Stomach (tissue), 4 donors: Measurements from ENCODE around the gene PCSK2.

Source experiments
- POLR2A ChIP-seq, 4 donors: fragments of 450-650 bp; IDR thresholded peaks; one replicate each; pipeline ENCODE4 v1.6.1; 2016; ENCODE audit warnings: antibody characterized with exemption in 4 of 4, control low read depth in 2 of 4, mild to moderate bottlenecking in 1 of 4, moderate library complexity in 1 of 4
- POLR2AphosphoS5 ChIP-seq, 3 donors: sonication (generic); formaldehyde crosslinking; IDR thresholded peaks; one replicate each; pipeline ENCODE4 v1.6.1; 2016; ENCODE audit warnings: antibody characterized with exemption in 3 of 3
- TF ChIP-seq, protein P1 (sequence below), 7 experiments: fragments of 450-650 bp in 4 of 7; fragments of 200-600 bp in 3 of 7; sonication (generic) in 3 of 7; IDR thresholded peaks; one replicate each; pipeline ENCODE4 v1.5.1; 2016 to 2019; ENCODE audit warnings: antibody characterized with exemption in 7 of 7, control low read depth in 2 of 7, mild to moderate bottlenecking in 1 of 7

DNA sequence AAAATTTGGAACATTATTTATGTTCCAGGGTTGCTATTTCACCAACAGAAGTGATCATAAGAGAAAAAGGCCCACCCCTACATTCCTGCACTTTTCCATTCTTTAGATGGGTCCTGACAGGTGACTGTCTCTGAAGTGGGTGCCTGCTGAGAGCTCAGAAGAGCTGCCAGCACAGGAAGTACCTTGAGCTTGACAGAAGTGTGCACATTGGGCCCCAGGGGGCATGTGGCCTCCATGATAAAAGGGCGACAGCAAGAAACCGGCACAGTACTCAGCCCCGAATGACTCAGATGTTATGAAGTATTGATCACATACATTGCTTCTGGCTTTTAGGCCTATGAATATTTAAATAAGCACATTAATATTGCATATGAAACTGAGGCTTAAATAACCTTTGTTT lies 150.4 kb downstream of the PCSK2 start:
- TF ChIP-seq, protein P1, sequence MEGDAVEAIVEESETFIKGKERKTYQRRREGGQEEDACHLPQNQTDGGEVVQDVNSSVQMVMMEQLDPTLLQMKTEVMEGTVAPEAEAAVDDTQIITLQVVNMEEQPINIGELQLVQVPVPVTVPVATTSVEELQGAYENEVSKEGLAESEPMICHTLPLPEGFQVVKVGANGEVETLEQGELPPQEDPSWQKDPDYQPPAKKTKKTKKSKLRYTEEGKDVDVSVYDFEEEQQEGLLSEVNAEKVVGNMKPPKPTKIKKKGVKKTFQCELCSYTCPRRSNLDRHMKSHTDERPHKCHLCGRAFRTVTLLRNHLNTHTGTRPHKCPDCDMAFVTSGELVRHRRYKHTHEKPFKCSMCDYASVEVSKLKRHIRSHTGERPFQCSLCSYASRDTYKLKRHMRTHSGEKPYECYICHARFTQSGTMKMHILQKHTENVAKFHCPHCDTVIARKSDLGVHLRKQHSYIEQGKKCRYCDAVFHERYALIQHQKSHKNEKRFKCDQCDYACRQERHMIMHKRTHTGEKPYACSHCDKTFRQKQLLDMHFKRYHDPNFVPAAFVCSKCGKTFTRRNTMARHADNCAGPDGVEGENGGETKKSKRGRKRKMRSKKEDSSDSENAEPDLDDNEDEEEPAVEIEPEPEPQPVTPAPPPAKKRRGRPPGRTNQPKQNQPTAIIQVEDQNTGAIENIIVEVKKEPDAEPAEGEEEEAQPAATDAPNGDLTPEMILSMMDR (IDR thresholded peaks at IDR 0.05) = no peak
- TF ChIP-seq POLR2A (IDR thresholded peaks at IDR 0.05) (no peak), POLR2AphosphoS5 (IDR thresholded peaks at IDR 0.05) (no peak)
